HEK293 (cell line): ENCODE results near the gene HINFP.

ENCODE experiments used
- BCL11B ChIP-seq: fragments of 450-650 bp; formaldehyde crosslinking; IDR thresholded peaks from 2 replicates; pipeline ENCODE4 v1.5.1; 2016; ENCODE audit warnings: low read depth, missing biosample characterization, missing genetic modification characterization
- GLIS1 ChIP-seq: fragments of 450-650 bp; formaldehyde crosslinking; IDR thresholded peaks from 2 replicates; pipeline ENCODE4 v1.5.1; 2016; ENCODE audit warnings: missing biosample characterization, missing genetic modification characterization
- KLF16 ChIP-seq: fragments of 450-650 bp; formaldehyde crosslinking; IDR thresholded peaks from 2 replicates; pipeline ENCODE4 v1.5.1; 2017; ENCODE audit warnings: missing biosample characterization, missing genetic modification characterization
- KLF9 ChIP-seq: fragments of 450-650 bp; formaldehyde crosslinking; IDR thresholded peaks from 2 replicates; pipeline ENCODE4 v1.5.1; 2016; ENCODE audit warnings: missing biosample characterization, missing genetic modification characterization, low read depth
- MZF1 ChIP-seq: fragments of 450-650 bp; formaldehyde crosslinking; IDR thresholded peaks from 2 replicates; pipeline ENCODE4 v1.5.1; 2017; ENCODE audit warnings: missing biosample characterization, missing genetic modification characterization, borderline replicate concordance
- PBX3 ChIP-seq: sonication (generic); formaldehyde crosslinking; IDR thresholded peaks from 2 replicates; pipeline ENCODE4 v1.8.1; 2022; ENCODE audit warnings: mild to moderate bottlenecking, moderate library complexity, missing genetic modification reagents
- SALL2 ChIP-seq: fragments of 450-650 bp; formaldehyde crosslinking; IDR thresholded peaks from 2 replicates; pipeline ENCODE4 v1.5.0; 2017; ENCODE audit warnings: missing biosample characterization, mild to moderate bottlenecking, missing genetic modification characterization, borderline replicate concordance
- SCRT2 ChIP-seq: fragments of 450-650 bp; formaldehyde crosslinking; IDR thresholded peaks from 2 replicates; pipeline ENCODE4 v1.5.1; 2016; ENCODE audit warnings: missing biosample characterization, missing genetic modification characterization
- SETDB1 ChIP-seq: IDR thresholded peaks from one replicate; pipeline ENCODE4 v1.6.1; 2017; ENCODE audit warnings: mild to moderate bottlenecking, low read length, moderate library complexity, mixed read lengths; ENCODE audit not compliant: insufficient read length
- ZNF112 ChIP-seq: fragments of 450-650 bp; formaldehyde crosslinking; IDR thresholded peaks from 2 replicates; pipeline ENCODE4 v1.5.0; 2017; ENCODE audit warnings: missing biosample characterization, missing genetic modification characterization
- ZNF155 ChIP-seq: fragments of 450-650 bp; formaldehyde crosslinking; IDR thresholded peaks from 2 replicates; pipeline ENCODE4 v1.5.1; 2016; ENCODE audit warnings: missing biosample characterization, missing genetic modification characterization
- ZNF16 ChIP-seq: fragments of 450-650 bp; formaldehyde crosslinking; IDR thresholded peaks from 2 replicates; pipeline ENCODE4 v1.5.1; 2016; ENCODE audit warnings: low read depth, missing biosample characterization, missing genetic modification characterization
- ZNF248 ChIP-seq: fragments of 450-650 bp; formaldehyde crosslinking; IDR thresholded peaks from 2 replicates; pipeline ENCODE4 v1.5.1; 2017; ENCODE audit warnings: missing biosample characterization, missing genetic modification characterization
- ZNF404 ChIP-seq: fragments of 450-650 bp; formaldehyde crosslinking; IDR thresholded peaks from 2 replicates; pipeline ENCODE4 v1.5.1; 2017; ENCODE audit warnings: missing biosample characterization, missing genetic modification characterization
- ZNF513 ChIP-seq: fragments of 450-650 bp; IDR thresholded peaks from 2 replicates; pipeline ENCODE4 v1.5.1; 2018; ENCODE audit warnings: missing biosample characterization, missing genetic modification characterization
- ZNF514 ChIP-seq: fragments of 450-650 bp; formaldehyde crosslinking; IDR thresholded peaks from 2 replicates; pipeline ENCODE4 v1.5.1; 2016; ENCODE audit warnings: missing biosample characterization, missing genetic modification characterization
- ZNF626 ChIP-seq: fragments of 450-650 bp; sonication (Bioruptor Pico); formaldehyde crosslinking; IDR thresholded peaks from 2 replicates; pipeline ENCODE4 v1.5.1; 2018; ENCODE audit warnings: missing biosample characterization, missing genetic modification characterization, inconsistent platforms
- ZNF639 ChIP-seq: fragments of 450-650 bp; formaldehyde crosslinking; IDR thresholded peaks from 2 replicates; pipeline ENCODE4 v1.5.1; 2016; ENCODE audit warnings: missing biosample characterization, missing genetic modification characterization
- ZNF645 ChIP-seq: fragments of 450-650 bp; formaldehyde crosslinking; IDR thresholded peaks from 2 replicates; pipeline ENCODE4; 2016; ENCODE audit warnings: missing biosample characterization, missing genetic modification characterization
- ZNF664 ChIP-seq: fragments of 450-650 bp; formaldehyde crosslinking; IDR thresholded peaks from 2 replicates; pipeline ENCODE4 v1.5.1; 2016; ENCODE audit warnings: missing biosample characterization, missing genetic modification characterization
- ZNF747 ChIP-seq: fragments of 450-650 bp; formaldehyde crosslinking; IDR thresholded peaks from 2 replicates; pipeline ENCODE4 v1.5.1; 2016; ENCODE audit warnings: missing biosample characterization, missing genetic modification characterization
- ZNF76 ChIP-seq: fragments of 450-650 bp; formaldehyde crosslinking; IDR thresholded peaks from 2 replicates; pipeline ENCODE4; 2016; ENCODE audit warnings: low read depth, missing biosample characterization, missing genetic modification characterization, borderline replicate concordance
- ZNF777 ChIP-seq: fragments of 450-650 bp; formaldehyde crosslinking; IDR thresholded peaks from 2 replicates; pipeline ENCODE4 v1.5.1; 2017; ENCODE audit warnings: missing biosample characterization, missing genetic modification characterization, borderline replicate concordance
- ZNF791 ChIP-seq: fragments of 450-650 bp; formaldehyde crosslinking; IDR thresholded peaks from 2 replicates; pipeline ENCODE4 v1.5.1; 2016; ENCODE audit warnings: missing biosample characterization, missing genetic modification characterization
- ZNF837 ChIP-seq: fragments of 450-650 bp; formaldehyde crosslinking; IDR thresholded peaks from 2 replicates; pipeline ENCODE4 v1.5.1; 2016; ENCODE audit warnings: missing biosample characterization, missing genetic modification characterization
- TF ChIP-seq, protein P1 (sequence below): fragments of 450-650 bp; IDR thresholded peaks from 2 replicates; pipeline ENCODE4 v1.5.1; 2018; ENCODE audit warnings: missing biosample characterization, mild to moderate bottlenecking, missing genetic modification characterization
- TF ChIP-seq, protein P2 (sequence below): fragments of 450-650 bp; formaldehyde crosslinking; IDR thresholded peaks from 2 replicates; pipeline ENCODE4 v1.5.1; 2017; ENCODE audit warnings: missing biosample characterization, missing genetic modification characterization
- TF ChIP-seq, protein P3 (sequence below): fragments of 450-650 bp; formaldehyde crosslinking; IDR thresholded peaks from 2 replicates; pipeline ENCODE4 v1.5.1; 2017; ENCODE audit warnings: missing biosample characterization, missing genetic modification characterization
- TF ChIP-seq, protein P4 (sequence below): fragments of 450-650 bp; formaldehyde crosslinking; IDR thresholded peaks from 2 replicates; pipeline ENCODE4 v1.5.1; 2016; ENCODE audit warnings: missing biosample characterization, missing genetic modification characterization

The HINFP gene

DNA sequence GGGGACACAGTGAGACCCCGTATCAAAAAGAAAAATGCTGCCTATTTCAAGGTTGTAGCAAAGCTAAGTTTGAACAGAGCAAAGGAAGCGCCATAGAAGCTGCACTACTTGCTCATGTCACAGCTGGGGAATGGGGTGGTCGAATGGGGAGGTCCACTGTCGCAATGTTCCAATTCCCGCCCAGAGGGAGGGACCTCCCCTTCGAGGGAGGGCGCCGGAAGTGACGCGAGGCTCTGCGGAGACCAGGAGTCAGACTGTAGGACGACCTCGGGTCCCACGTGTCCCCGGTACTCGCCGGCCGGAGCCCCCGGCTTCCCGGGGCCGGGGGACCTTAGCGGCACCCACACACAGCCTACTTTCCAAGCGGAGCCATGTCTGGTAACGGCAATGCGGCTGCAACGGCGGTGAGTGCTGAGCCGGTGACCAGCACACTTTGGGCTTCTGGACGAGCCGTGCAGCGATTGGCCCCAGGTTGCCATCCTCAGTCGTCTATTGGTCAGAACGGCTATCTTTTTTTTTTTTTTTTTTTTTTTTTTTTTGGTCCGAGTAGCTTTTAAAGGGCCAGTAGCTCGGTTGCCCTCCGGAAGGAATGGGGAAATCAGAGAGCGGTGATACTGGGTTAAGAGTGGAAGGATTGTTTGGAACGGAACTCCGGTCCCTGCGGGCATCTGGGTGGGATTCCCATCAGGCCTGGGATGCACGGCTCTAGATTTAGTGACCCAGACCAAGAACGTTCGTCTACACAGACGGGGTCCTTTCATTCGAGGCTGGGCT lies 36.5 kb upstream of the HINFP start, which contains the start of gene HMBS (continued):
- TF ChIP-seq ZNF747: no peak
- no peak for TF ChIP-seq KLF9 (tag by site-specific recombination)
- TF ChIP-seq BCL11B (tag by site-specific recombination): no peak
- no peak for TF ChIP-seq PBX3
- TF ChIP-seq KLF16: 0 out of 2 replicates have a peak, but pooled peaks have one; percentile 31
- TF ChIP-seq, protein P1, sequence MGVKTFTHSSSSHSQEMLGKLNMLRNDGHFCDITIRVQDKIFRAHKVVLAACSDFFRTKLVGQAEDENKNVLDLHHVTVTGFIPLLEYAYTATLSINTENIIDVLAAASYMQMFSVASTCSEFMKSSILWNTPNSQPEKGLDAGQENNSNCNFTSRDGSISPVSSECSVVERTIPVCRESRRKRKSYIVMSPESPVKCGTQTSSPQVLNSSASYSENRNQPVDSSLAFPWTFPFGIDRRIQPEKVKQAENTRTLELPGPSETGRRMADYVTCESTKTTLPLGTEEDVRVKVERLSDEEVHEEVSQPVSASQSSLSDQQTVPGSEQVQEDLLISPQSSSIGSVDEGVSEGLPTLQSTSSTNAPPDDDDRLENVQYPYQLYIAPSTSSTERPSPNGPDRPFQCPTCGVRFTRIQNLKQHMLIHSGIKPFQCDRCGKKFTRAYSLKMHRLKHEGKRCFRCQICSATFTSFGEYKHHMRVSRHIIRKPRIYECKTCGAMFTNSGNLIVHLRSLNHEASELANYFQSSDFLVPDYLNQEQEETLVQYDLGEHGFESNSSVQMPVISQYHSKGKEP (tag by site-specific recombination): no peak
- TF ChIP-seq ZNF112 (tag by site-specific recombination): no peak
- no peak for TF ChIP-seq ZNF791
- TF ChIP-seq ZNF626 (tag by site-specific recombination): no peak
- no peak for TF ChIP-seq ZNF155 (tag by site-specific recombination)
- no peak for TF ChIP-seq ZNF645 (tag by site-specific recombination)
- TF ChIP-seq ZNF513 (tag by site-specific recombination): no peak
- TF ChIP-seq ZNF16 (tag by site-specific recombination): no peak
- TF ChIP-seq, protein P2, sequence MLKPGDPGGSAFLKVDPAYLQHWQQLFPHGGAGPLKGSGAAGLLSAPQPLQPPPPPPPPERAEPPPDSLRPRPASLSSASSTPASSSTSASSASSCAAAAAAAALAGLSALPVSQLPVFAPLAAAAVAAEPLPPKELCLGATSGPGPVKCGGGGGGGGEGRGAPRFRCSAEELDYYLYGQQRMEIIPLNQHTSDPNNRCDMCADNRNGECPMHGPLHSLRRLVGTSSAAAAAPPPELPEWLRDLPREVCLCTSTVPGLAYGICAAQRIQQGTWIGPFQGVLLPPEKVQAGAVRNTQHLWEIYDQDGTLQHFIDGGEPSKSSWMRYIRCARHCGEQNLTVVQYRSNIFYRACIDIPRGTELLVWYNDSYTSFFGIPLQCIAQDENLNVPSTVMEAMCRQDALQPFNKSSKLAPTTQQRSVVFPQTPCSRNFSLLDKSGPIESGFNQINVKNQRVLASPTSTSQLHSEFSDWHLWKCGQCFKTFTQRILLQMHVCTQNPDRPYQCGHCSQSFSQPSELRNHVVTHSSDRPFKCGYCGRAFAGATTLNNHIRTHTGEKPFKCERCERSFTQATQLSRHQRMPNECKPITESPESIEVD (tag by site-specific recombination): no peak
- TF ChIP-seq ZNF837 (tag by site-specific recombination): no peak
- TF ChIP-seq GLIS1 (tag by site-specific recombination): peak; percentile 93
- peak; percentile 27; the same call in 1 of the 2 replicates for TF ChIP-seq ZNF76 (tag by site-specific recombination)
- no peak; the same call in 1 of the 2 replicates for TF ChIP-seq ZNF639
- TF ChIP-seq, protein P3, sequence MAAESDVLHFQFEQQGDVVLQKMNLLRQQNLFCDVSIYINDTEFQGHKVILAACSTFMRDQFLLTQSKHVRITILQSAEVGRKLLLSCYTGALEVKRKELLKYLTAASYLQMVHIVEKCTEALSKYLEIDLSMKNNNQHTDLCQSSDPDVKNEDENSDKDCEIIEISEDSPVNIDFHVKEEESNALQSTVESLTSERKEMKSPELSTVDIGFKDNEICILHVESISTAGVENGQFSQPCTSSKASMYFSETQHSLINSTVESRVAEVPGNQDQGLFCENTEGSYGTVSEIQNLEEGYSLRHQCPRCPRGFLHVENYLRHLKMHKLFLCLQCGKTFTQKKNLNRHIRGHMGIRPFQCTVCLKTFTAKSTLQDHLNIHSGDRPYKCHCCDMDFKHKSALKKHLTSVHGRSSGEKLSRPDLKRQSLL (tag by site-specific recombination): no peak
- TF ChIP-seq ZNF664 (tag by site-specific recombination): no peak
- no peak for TF ChIP-seq ZNF404 (tag by site-specific recombination)
- TF ChIP-seq ZNF248 (tag by site-specific recombination): no peak
- TF ChIP-seq MZF1 (tag by site-specific recombination): peak; percentile 91
- no peak for TF ChIP-seq SCRT2 (tag by site-specific recombination)
- no peak for TF ChIP-seq ZNF514
- TF ChIP-seq, protein P4, sequence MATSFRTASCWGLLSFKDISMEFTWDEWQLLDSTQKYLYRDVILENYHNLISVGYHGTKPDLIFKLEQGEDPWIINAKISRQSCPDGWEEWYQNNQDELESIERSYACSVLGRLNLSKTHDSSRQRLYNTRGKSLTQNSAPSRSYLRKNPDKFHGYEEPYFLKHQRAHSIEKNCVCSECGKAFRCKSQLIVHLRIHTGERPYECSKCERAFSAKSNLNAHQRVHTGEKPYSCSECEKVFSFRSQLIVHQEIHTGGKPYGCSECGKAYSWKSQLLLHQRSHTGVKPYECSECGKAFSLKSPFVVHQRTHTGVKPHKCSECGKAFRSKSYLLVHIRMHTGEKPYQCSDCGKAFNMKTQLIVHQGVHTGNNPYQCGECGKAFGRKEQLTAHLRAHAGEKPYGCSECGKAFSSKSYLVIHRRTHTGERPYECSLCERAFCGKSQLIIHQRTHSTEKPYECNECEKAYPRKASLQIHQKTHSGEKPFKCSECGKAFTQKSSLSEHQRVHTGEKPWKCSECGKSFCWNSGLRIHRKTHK (tag by site-specific recombination): no peak
- TF ChIP-seq ZNF777 (tag by site-specific recombination): no peak
- TF ChIP-seq SALL2 (tag by site-specific recombination): no peak
- no peak for TF ChIP-seq SETDB1
